GM12878 (cell line): ENCODE results near the gene ZNF407. TPM values are rescaled to one million over a fixed set of nuclear protein-coding genes. Genes with fewer than 3 reads are reported as not detected.

Source experiments
- ATAC-seq: fragments of 200-7000 bp; cut with Tn5 transposase; 3 replicates; pipeline ENCODE4 v1.9.1; 2020; ENCODE audit warnings: mild to moderate bottlenecking, moderate library complexity
- BruUV-seq: library from RNA; stranded (reverse); fragments of 400-500 nt; replicated peaks from 2 replicates; lab custom pipeline; 2021; lab: Mats Ljungman, UMichigan
- CTCF ChIA-PET: fragments of 300-600 bp; sonication (Branson Sonifier 250); formaldehyde crosslinking; extraction: SDS; loops from one replicate; lab custom pipeline; 2021; ENCODE audit warnings: inconsistent platforms; lab: Yijun Ruan, JAX
- POLR2A ChIA-PET: fragments of 350-600 bp; formaldehyde crosslinking; extraction: SDS; loops from one replicate; lab custom pipeline; 2021; ENCODE audit warnings: inconsistent platforms; lab: Charles Lee
- RAD21 ChIA-PET: fragments of 300-600 bp; sonication (Branson Sonifier 250); formaldehyde crosslinking; loops from one replicate; lab custom pipeline; 2023; ENCODE audit warnings: antibody characterized with exemption; ENCODE audit not compliant: unreplicated experiment; lab: Charles Lee
- SMC1A ChIA-PET: fragments of 300-600 bp; sonication (Branson Sonifier 250); formaldehyde crosslinking; loops from one replicate; lab custom pipeline; 2023; ENCODE audit not compliant: unreplicated experiment, uncharacterized antibody; lab: Charles Lee
- DNase-seq: peaks from one replicate; pipeline ENCODE4 v3.0.0-alpha.2; 2011; ENCODE audit warnings: low read depth, low spot score
- FAIRE-seq: peaks from 3 replicates; lab custom pipeline; 2011; peaks lifted over from hg19 to GRCh38; lab: Jason Lieb, UNC
- H2AFZ ChIP-seq: 2 replicates; pipeline ENCODE4 v1.6.0; 2011; ENCODE audit warnings: low read depth, low read length, control low read depth; ENCODE audit not compliant: control insufficient read depth
- H3K27ac ChIP-seq: 2 replicates; pipeline ENCODE4 v1.5.1; 2011; ENCODE audit warnings: control low read depth; ENCODE audit not compliant: control insufficient read depth, insufficient read depth
- H3K27me3 ChIP-seq, 2 experiments: replicated peaks in 1 of 2; 2 replicates each; pipeline versions ENCODE4 v1.6.0 to v1.6.1; 2011; ENCODE audit warnings: low read length in 1 of 2; ENCODE audit not compliant: control insufficient read depth in 2 of 2, insufficient read depth in 2 of 2
- H3K36me3 ChIP-seq, 2 experiments: 2 replicates each; pipeline ENCODE4 v1.5.1; 2011; ENCODE audit warnings: low read length in 1 of 2; ENCODE audit not compliant: control insufficient read depth in 2 of 2, insufficient read depth in 2 of 2
- H3K4me1 ChIP-seq: 2 replicates; pipeline ENCODE4 v1.6.1; 2011; ENCODE audit warnings: mild to moderate bottlenecking, low read length, moderate library complexity, mixed read lengths; ENCODE audit not compliant: control insufficient read depth, insufficient read depth
- H3K4me2 ChIP-seq: 2 replicates; pipeline ENCODE4 v1.6.0; 2011; ENCODE audit warnings: control low read depth; ENCODE audit not compliant: control insufficient read depth, insufficient read depth
- H3K4me3 ChIP-seq: fragments of 200-600 bp; sonication (generic); 2 replicates; pipeline ENCODE4 v1.5.1; 2016
- H3K79me2 ChIP-seq: 2 replicates; pipeline ENCODE4 v1.6.0; 2011; ENCODE audit warnings: low read length; ENCODE audit not compliant: control insufficient read depth, insufficient read depth
- H3K9ac ChIP-seq: 2 replicates; pipeline ENCODE4 v1.8.0; 2011; ENCODE audit warnings: low read length, control low read depth, mixed read lengths; ENCODE audit not compliant: control insufficient read depth, insufficient read depth
- H3K9me3 ChIP-seq: replicated peaks from 3 replicates; pipeline ENCODE4 v1.5.1; 2011; ENCODE audit warnings: mild to moderate bottlenecking, low read length; ENCODE audit not compliant: control insufficient read depth, insufficient read depth
- H4K20me1 ChIP-seq: 2 replicates; pipeline ENCODE4 v1.6.0; 2011; ENCODE audit not compliant: control insufficient read depth, insufficient read depth
- GATAD2B ChIP-seq: fragments of 450-650 bp; conservative IDR thresholded peaks from 2 replicates; pipeline ENCODE4 v1.6.1; 2017; ENCODE audit warnings: low read depth, mild to moderate bottlenecking, moderate library complexity
- TCF7 ChIP-seq: IDR thresholded peaks from 2 replicates; pipeline ENCODE4 v1.6.1; 2014; ENCODE audit warnings: antibody characterized with exemption, borderline replicate concordance
- ZSCAN29 ChIP-seq: fragments of 450-650 bp; IDR thresholded peaks from 2 replicates; pipeline ENCODE4 v1.6.1; 2017; ENCODE audit warnings: mild to moderate bottlenecking, moderate library complexity
- WGBS: methylation state at CpG from one replicate; pipeline ENCODE4 v1.1.6; 2016; ENCODE audit warnings: low lambda C conversion rate; ENCODE audit not compliant: insufficient replicate concordance, insufficient coverage; ENCODE audit errors: missing lambda C conversion rate; 5-methylcytosine and 5-hydroxymethylcytosine counted together
- in situ Hi-C: fragments of 300-500 bp; cut with MboI; formaldehyde crosslinking; loops from 9 replicates; pipeline ENCODE4 v1.14.3; 2018; ENCODE audit warnings: mixed read lengths
- intact Hi-C: fragments of 100-400 bp; cut with micrococcal nuclease; formaldehyde crosslinking; loops from one replicate; pipeline ENCODE4 v1.14.2; 2022; ENCODE audit not compliant: unreplicated experiment
- polyA plus RNA-seq, 11 experiments: library from polyadenylated mRNA; depleted of rRNA in 4 of 11; unstranded in 6 of 11; stranded (reverse) in 5 of 11; fragments of >200 nt; fragmentation: Nextera tagmentation in 4 of 11; fragmentation: Illumina TruSeq in 1 of 11; extraction: Ambion mirVana in 4 of 11; extraction: Trizol in 1 of 11; gene quantifications; 1 replicate in 1 of 11; 2 replicates in 10 of 11; pipeline versions ENCODE4 v1.2.1 to v1.2.3, GENCODE V29; 2011 to 2016; ENCODE audit warnings: inconsistent platforms in 2 of 11, missing spikeins in 2 of 11, low read depth in 1 of 11
- total RNA-seq, 4 experiments: library from RNA; depleted of rRNA in 3 of 4; stranded (reverse); fragments of >200 nt in 3 of 4; fragmentation: Illumina TruSeq in 1 of 4; extraction: Trizol in 1 of 4; gene quantifications; 2 replicates each; pipeline versions ENCODE4 v1.2.1 to v1.2.3, GENCODE V29; 2013 to 2021

Gene ZNF407
- total and polyA plus RNA-seq, 10 of the 15 experiments (the other 5 are each of a cell fraction or from before 2014, with no cell fraction given), result 0.69 to 11.6 (median 5.3) TPM

- no peak for TF ChIP-seq ZSCAN29
- no peak for TF ChIP-seq GATAD2B
Measured at GRCh38 chr18:74633652-74634352, 36.1 kb downstream of the ZNF407 start (continued).

GRCh38 chr18:74635224-74635975, 37.7 kb downstream of the ZNF407 start:
- ChIA-PET RAD21 (no interaction called here), CTCF (no interaction called here)

More at GRCh38 chr18:74635224-74635975, 37.7 kb downstream of the ZNF407 start:
- Histone ChIP-seq H3K27ac (no peak overlapping the region), H3K9me3 (no peaks in the 10 kb centered on the region), H4K20me1 (no peaks in the 10 kb centered on the region), H3K27me3 (no peaks in the 10 kb centered on the region)
- no peak for DNase-seq
- no peak for TF ChIP-seq TCF7
- TF ChIP-seq, all 136 proteins: peak for 0
- Histone ChIP-seq H3K4me3 (no peak overlapping the region), H3K4me1 (no peaks in the 10 kb centered on the region), H3K4me2 (no peak overlapping the region), H3K36me3 (peaks cover 3 to 12% of the 10 kb centered on the region in 2 experiments), H3K9ac (no peak overlapping the region), H3K79me2 (no peaks in the 10 kb centered on the region), H2AFZ (no peak overlapping the region)
- no peak for FAIRE-seq
- 97% methylated on average over 15 of the region's 15 CpGs for WGBS
- in situ Hi-C loops (loop anchor here (25.0 kb wide), 1 partner anchor 1727 kb away; no protein-coding TSS in a partner anchor), intact Hi-C loops (no loop called here)
- POLR2A ChIA-PET, result no interaction called here
- SMC1A ChIA-PET, result interaction anchor here (1.5 kb wide), 1 partner anchor 11 kb away, joined by 5 read pairs; no protein-coding TSS in a partner anchor
- BruUV-seq, result no TSS peak
- ATAC-seq, result no peak
